C4-2B (cell line): ENCODE data around the gene RSRC2.

ENCODE experiments used
- ZFX ChIP-seq: fragments of 450-650 bp; IDR thresholded peaks from 2 replicates; pipeline ENCODE4 v1.6.1; 2017
- TF ChIP-seq, protein P1 (sequence below): fragments of 450-650 bp; conservative IDR thresholded peaks from 2 replicates; pipeline ENCODE4 v1.5.1; 2017; ENCODE audit warnings: mild to moderate bottlenecking

DNA sequence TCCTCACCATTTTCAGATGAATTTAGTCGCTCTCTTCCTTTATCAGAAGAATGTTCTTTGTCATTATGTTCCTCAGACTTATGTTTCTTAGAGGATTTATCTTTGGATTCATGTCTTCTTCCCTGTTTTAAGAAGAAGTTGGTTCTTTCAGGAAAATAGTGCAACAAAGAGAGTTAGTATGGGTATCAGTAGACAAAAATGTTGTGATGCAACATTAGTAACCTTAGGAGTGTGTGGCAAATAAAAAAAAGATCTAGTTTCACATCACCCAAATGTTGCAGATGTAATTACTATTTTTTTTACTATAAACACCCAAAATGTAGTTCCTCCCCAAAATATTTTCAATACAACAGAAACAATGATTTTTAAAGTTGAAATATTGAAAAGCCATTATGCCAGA is 7.8 kb downstream of the RSRC2 start:
- TF ChIP-seq, protein P1, sequence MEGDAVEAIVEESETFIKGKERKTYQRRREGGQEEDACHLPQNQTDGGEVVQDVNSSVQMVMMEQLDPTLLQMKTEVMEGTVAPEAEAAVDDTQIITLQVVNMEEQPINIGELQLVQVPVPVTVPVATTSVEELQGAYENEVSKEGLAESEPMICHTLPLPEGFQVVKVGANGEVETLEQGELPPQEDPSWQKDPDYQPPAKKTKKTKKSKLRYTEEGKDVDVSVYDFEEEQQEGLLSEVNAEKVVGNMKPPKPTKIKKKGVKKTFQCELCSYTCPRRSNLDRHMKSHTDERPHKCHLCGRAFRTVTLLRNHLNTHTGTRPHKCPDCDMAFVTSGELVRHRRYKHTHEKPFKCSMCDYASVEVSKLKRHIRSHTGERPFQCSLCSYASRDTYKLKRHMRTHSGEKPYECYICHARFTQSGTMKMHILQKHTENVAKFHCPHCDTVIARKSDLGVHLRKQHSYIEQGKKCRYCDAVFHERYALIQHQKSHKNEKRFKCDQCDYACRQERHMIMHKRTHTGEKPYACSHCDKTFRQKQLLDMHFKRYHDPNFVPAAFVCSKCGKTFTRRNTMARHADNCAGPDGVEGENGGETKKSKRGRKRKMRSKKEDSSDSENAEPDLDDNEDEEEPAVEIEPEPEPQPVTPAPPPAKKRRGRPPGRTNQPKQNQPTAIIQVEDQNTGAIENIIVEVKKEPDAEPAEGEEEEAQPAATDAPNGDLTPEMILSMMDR, result no peak
- TF ChIP-seq ZFX, result no peak
